H9 (cell line): Measurements from ENCODE around the gene TMC8. TPM values are rescaled to one million over a fixed set of nuclear protein-coding genes. Genes with fewer than 3 reads are reported as not detected.

ENCODE experiments used
- DNase-seq: peaks from one replicate; pipeline ENCODE4 v3.0.0-alpha.2; 2017
- H2AFZ ChIP-seq: one replicate; pipeline ENCODE4 v1.6.1; 2013; ENCODE audit warnings: mild to moderate bottlenecking, low read length, control low read depth, moderate library complexity
- H2AK5ac ChIP-seq: 2 replicates; pipeline ENCODE4 v1.6.1; 2013; ENCODE audit warnings: low read length, control low read depth, mixed read lengths; ENCODE audit not compliant: insufficient read length
- H2BK120ac ChIP-seq: one replicate; pipeline ENCODE4 v1.6.1; 2013; ENCODE audit warnings: low read depth, mild to moderate bottlenecking, low read length, control low read depth, inconsistent platforms; ENCODE audit not compliant: poor library complexity, severe bottlenecking
- H2BK12ac ChIP-seq: 2 replicates; pipeline ENCODE4 v1.6.1; 2013; ENCODE audit warnings: low read length, control low read depth, mixed read lengths, low read depth; ENCODE audit not compliant: insufficient read length
- H2BK15ac ChIP-seq: 2 replicates; pipeline ENCODE4 v1.6.1; 2013; ENCODE audit warnings: low read depth, low read length, control low read depth
- H2BK20ac ChIP-seq: one replicate; pipeline ENCODE4 v1.6.1; 2013; ENCODE audit warnings: low read depth, mild to moderate bottlenecking, low read length, control low read depth, inconsistent platforms; ENCODE audit not compliant: poor library complexity, severe bottlenecking
- H2BK5ac ChIP-seq: 2 replicates; pipeline ENCODE4 v1.6.1; 2013; ENCODE audit warnings: low read length, control low read depth, mixed read lengths; ENCODE audit not compliant: insufficient read length
- H3K14ac ChIP-seq: 2 replicates; pipeline ENCODE4 v1.6.1; 2013; ENCODE audit warnings: low read length, control low read depth; ENCODE audit not compliant: insufficient read depth
- H3K18ac ChIP-seq: 2 replicates; pipeline ENCODE4 v1.6.1; 2013; ENCODE audit warnings: low read depth, mild to moderate bottlenecking, mixed read lengths, low read length, control low read depth; ENCODE audit not compliant: insufficient read length
- H3K23ac ChIP-seq: 2 replicates; pipeline ENCODE4 v1.6.1; 2013; ENCODE audit warnings: low read length, control low read depth, mixed read lengths, low read depth; ENCODE audit not compliant: insufficient read length
- H3K23me2 ChIP-seq: 2 replicates; pipeline ENCODE4 v1.6.1; 2013; ENCODE audit warnings: low read depth, mild to moderate bottlenecking, mixed read lengths, low read length, control low read depth; ENCODE audit not compliant: insufficient read length, poor library complexity, severe bottlenecking
- H3K27ac ChIP-seq: 2 replicates; pipeline ENCODE4 v1.5.1; 2013; ENCODE audit warnings: low read length, control low read depth, mixed read lengths, low read depth; ENCODE audit not compliant: insufficient read length
- H3K27me3 ChIP-seq: 2 replicates; pipeline ENCODE4 v1.6.1; 2013; ENCODE audit warnings: low read length, control low read depth, inconsistent platforms; ENCODE audit not compliant: insufficient read depth
- H3K4ac ChIP-seq: 2 replicates; pipeline ENCODE4 v1.6.1; 2013; ENCODE audit warnings: low read depth, mild to moderate bottlenecking, control low read depth, inconsistent platforms, low read length, moderate library complexity
- H3K4me1 ChIP-seq: 2 replicates; pipeline ENCODE4 v1.6.1; 2013; ENCODE audit warnings: low read length, control low read depth, inconsistent platforms; ENCODE audit not compliant: insufficient read depth
- H3K4me2 ChIP-seq: 2 replicates; pipeline ENCODE4 v1.6.1; 2013; ENCODE audit warnings: low read length, control low read depth, mixed read lengths; ENCODE audit not compliant: insufficient read length, insufficient read depth
- H3K56ac ChIP-seq: 2 replicates; pipeline ENCODE4 v1.6.1; 2013; ENCODE audit warnings: low read depth, mild to moderate bottlenecking, mixed read lengths, low read length, control low read depth; ENCODE audit not compliant: insufficient read length
- H3K79me1 ChIP-seq: 2 replicates; pipeline ENCODE4 v1.6.1; 2013; ENCODE audit warnings: low read depth, mild to moderate bottlenecking, moderate library complexity, low read length, control low read depth, inconsistent platforms; ENCODE audit not compliant: insufficient read depth, poor library complexity, severe bottlenecking
- H3K79me2 ChIP-seq: 2 replicates; pipeline ENCODE4 v1.6.1; 2013; ENCODE audit warnings: low read length, control low read depth, inconsistent platforms; ENCODE audit not compliant: insufficient read depth
- H3K9ac ChIP-seq: 2 replicates; pipeline ENCODE4 v1.6.1; 2013; ENCODE audit warnings: low read length, control low read depth, mixed read lengths; ENCODE audit not compliant: insufficient read length; ENCODE audit errors: extremely low read depth
- H3K9me3 ChIP-seq: one replicate; pipeline ENCODE4 v1.6.1; 2013; ENCODE audit warnings: low read depth, low read length, inconsistent platforms; ENCODE audit not compliant: control insufficient read depth
- H3T11ph ChIP-seq: one replicate; pipeline ENCODE4 v1.6.1; 2013; ENCODE audit warnings: mild to moderate bottlenecking, low read length, control low read depth, inconsistent platforms
- H4K20me1 ChIP-seq: one replicate; pipeline ENCODE4 v1.6.1; 2013; ENCODE audit not compliant: control insufficient read depth, insufficient read length, insufficient read depth
- H4K5ac ChIP-seq: 2 replicates; pipeline ENCODE4 v1.6.1; 2013; ENCODE audit warnings: low read depth, mild to moderate bottlenecking, mixed read lengths, low read length, control low read depth; ENCODE audit not compliant: insufficient read length
- H4K8ac ChIP-seq: replicated peaks from 2 replicates; pipeline ENCODE4 v1.6.1; 2013; ENCODE audit warnings: low read length, control low read depth, mixed read lengths, low read depth; ENCODE audit not compliant: insufficient read length
- H4K91ac ChIP-seq: 2 replicates; pipeline ENCODE4 v1.6.1; 2013; ENCODE audit warnings: low read depth, mild to moderate bottlenecking, moderate library complexity, mixed read lengths, low read length, control low read depth; ENCODE audit not compliant: insufficient read length
- H3K27ac Mint-ChIP-seq, 3 experiments: 2 replicates in 2 of 3; 3 replicates in 1 of 3; pipeline ENCODE4 v1.8.0; 2020 to 2021; ENCODE audit warnings: mixed read lengths in 3 of 3, mild to moderate bottlenecking in 1 of 3, moderate library complexity in 1 of 3
- H3K27me3 Mint-ChIP-seq: 2 replicates; pipeline ENCODE4 v1.8.0; 2021; ENCODE audit warnings: low read depth, mild to moderate bottlenecking, moderate library complexity, mixed read lengths
- H3K36me3 Mint-ChIP-seq, 3 experiments: 2 replicates in 2 of 3; 3 replicates in 1 of 3; pipeline ENCODE4 v1.8.0; 2020 to 2021; ENCODE audit warnings: low read depth in 3 of 3, mixed read lengths in 3 of 3; ENCODE audit not compliant: insufficient read depth in 1 of 3
- H3K4me1 Mint-ChIP-seq, 2 experiments: 2 replicates each; pipeline ENCODE4 v1.8.0; 2020; ENCODE audit warnings: mixed read lengths in 2 of 2
- H3K4me3 Mint-ChIP-seq, 2 experiments: 2 replicates in 1 of 2; 3 replicates in 1 of 2; pipeline ENCODE4 v1.8.0; 2020 to 2021; ENCODE audit warnings: mild to moderate bottlenecking in 2 of 2, mixed read lengths in 2 of 2, moderate library complexity in 1 of 2
- H3K9me3 Mint-ChIP-seq, 2 experiments: 2 replicates in 1 of 2; 3 replicates in 1 of 2; pipeline ENCODE4 v1.8.0; 2020; ENCODE audit warnings: mild to moderate bottlenecking in 2 of 2, mixed read lengths in 2 of 2, moderate library complexity in 1 of 2
- CTCF ChIP-seq: fragments of 200-600 bp; sonication (generic); conservative IDR thresholded peaks from 3 replicates; pipeline ENCODE4 v1.8.0; 2021; ENCODE audit warnings: antibody characterized with exemption, mild to moderate bottlenecking
- WGBS: extraction: QIAGEN DNeasy Blood & Tissue Kit; methylation state at CpG from one replicate; pipeline ENCODE4 v1.1.7; 2013; ENCODE audit warnings: missing lambda C conversion rate, low lambda C conversion rate, mixed read lengths; ENCODE audit not compliant: insufficient read length; ENCODE audit errors: extremely low coverage; 5-methylcytosine and 5-hydroxymethylcytosine counted together
- total RNA-seq: library from RNA; stranded (reverse); gene quantifications from 2 replicates; pipeline ENCODE4 v1.2.1, GENCODE V29; 2021

TMC8 gene
- total RNA-seq, 1 experiment from 2014 or later = 1.0 TPM

- no peak overlapping the region for H4K5ac ChIP-seq
- H3K14ac ChIP-seq = no peak overlapping the region; the same call in 1 of the 2 replicates
- H3K27me3 ChIP-seq = no peaks in the 10 kb centered on the region
- no peak overlapping the region for H2BK120ac ChIP-seq
- peak; percentile 85 for DNase-seq
- H3K23ac ChIP-seq = no peak overlapping the region
- H3K9me3 Mint-ChIP-seq = no peaks in the 10 kb centered on the region
- no peak overlapping the region for H3T11ph ChIP-seq
- no peak overlapping the region for H3K4ac ChIP-seq
- H3K27ac ChIP-seq = no peak overlapping the region
- H4K91ac ChIP-seq = no peak overlapping the region
- H3K79me2 ChIP-seq = no peaks in the 10 kb centered on the region
- no peak overlapping the region for H2BK12ac ChIP-seq
- H3K36me3 Mint-ChIP-seq = peaks cover 0 to 29% (median 4%) of the 10 kb centered on the region in 3 experiments; a peak in 4 of 7 replicates
- no peak overlapping the region for H3K18ac ChIP-seq
- H3K79me1 ChIP-seq = no peaks in the 10 kb centered on the region
- TF ChIP-seq CTCF = peak; percentile 77
- H4K20me1 ChIP-seq = no peaks in the 10 kb centered on the region
- no peak overlapping the region for H2BK20ac ChIP-seq
- no peak overlapping the region for H2BK15ac ChIP-seq
- no peak overlapping the region for H3K4me2 ChIP-seq
- no peak overlapping the region for H2BK5ac ChIP-seq
- no peaks in the 10 kb centered on the region for H3K4me1 ChIP-seq
- H3K9ac ChIP-seq = no peak overlapping the region
- no peak overlapping the region for H2AK5ac ChIP-seq
- no peaks in the 10 kb centered on the region for H3K9me3 ChIP-seq
- H2AFZ ChIP-seq = no peak overlapping the region
- peak overlapping the region in 1 of 3 experiments; percentile 90; a peak in 3 of 7 replicates for H3K27ac Mint-ChIP-seq
- H3K56ac ChIP-seq = no peak overlapping the region
- WGBS = no CpG with 5 or more reads among the region's 41 CpGs
- peaks cover 2% of the 10 kb centered on the region in 2 experiments; a peak in 3 of 4 replicates for H3K4me1 Mint-ChIP-seq
- no peaks in the 10 kb centered on the region; the same call in 1 of the 2 replicates for H3K27me3 Mint-ChIP-seq
- H3K23me2 ChIP-seq = no peaks in the 10 kb centered on the region
- H4K8ac ChIP-seq = no peak overlapping the region
- H3K4me3 Mint-ChIP-seq = no peak overlapping the region
These were observed 13.3 kb upstream of the TMC8 start for GRCh38 chr17:78117027-78117981.
